SJSA1 (cell line): ENCODE data around the gene ACP2. TPM values are rescaled to one million over a fixed set of nuclear protein-coding genes. Genes with fewer than 3 reads are reported as not detected.

Experiments
- DNase-seq, 2 experiments: peaks; one replicate each; pipeline ENCODE4 v3.0.0-alpha.2; 2015 to 2020; ENCODE audit warnings: low spot score in 2 of 2, low read depth in 1 of 2
- H3K27ac ChIP-seq: fragments of 250-450 bp; sonication (Bioruptor Pico); 2 replicates; pipeline ENCODE4 v1.5.1; 2020; ENCODE audit warnings: mild to moderate bottlenecking, moderate library complexity
- H3K27me3 ChIP-seq: fragments of 250-450 bp; sonication (Bioruptor Pico); replicated peaks from 2 replicates; pipeline ENCODE4 v1.5.1; 2020; ENCODE audit warnings: mild to moderate bottlenecking, moderate library complexity
- H3K36me3 ChIP-seq: fragments of 250-450 bp; sonication (Bioruptor Pico); 2 replicates; pipeline ENCODE4 v1.5.1; 2020; ENCODE audit warnings: mild to moderate bottlenecking
- H3K4me1 ChIP-seq: fragments of 250-450 bp; sonication (Bioruptor Pico); replicated peaks from 2 replicates; pipeline ENCODE4 v1.6.1; 2021; ENCODE audit warnings: mild to moderate bottlenecking
- H3K4me3 ChIP-seq: fragments of 250-450 bp; sonication (Bioruptor Pico); 2 replicates; pipeline ENCODE4 v1.5.1; 2020; ENCODE audit warnings: mild to moderate bottlenecking
- H3K9me3 ChIP-seq: fragments of 250-450 bp; sonication (Bioruptor Pico); replicated peaks from 2 replicates; pipeline ENCODE4 v1.5.1; 2020; ENCODE audit warnings: mild to moderate bottlenecking
- total RNA-seq: library from RNA; depleted of rRNA; stranded (reverse); fragments of >200 nt; shearing (Covaris generic); gene quantifications from 2 replicates; pipeline ENCODE4 v1.2.3, GENCODE V29; 2014

The ACP2 gene
- total RNA-seq, 1 experiment from 2014 or later, result 34.4 TPM

- no peak overlapping the region for H3K4me3 ChIP-seq
- no peak overlapping the region for H3K27ac ChIP-seq
- H3K4me1 ChIP-seq, result peaks cover 8% of the 10 kb centered on the region
- H3K36me3 ChIP-seq, result peaks cover 53% of the 10 kb centered on the region
- DNase-seq, result no peak
- H3K27me3 ChIP-seq, result no peaks in the 10 kb centered on the region
- no peaks in the 10 kb centered on the region for H3K9me3 ChIP-seq
Observed at GRCh38 chr11:47274495-47275235, 26.1 kb upstream of the ACP2 start.

DNA sequence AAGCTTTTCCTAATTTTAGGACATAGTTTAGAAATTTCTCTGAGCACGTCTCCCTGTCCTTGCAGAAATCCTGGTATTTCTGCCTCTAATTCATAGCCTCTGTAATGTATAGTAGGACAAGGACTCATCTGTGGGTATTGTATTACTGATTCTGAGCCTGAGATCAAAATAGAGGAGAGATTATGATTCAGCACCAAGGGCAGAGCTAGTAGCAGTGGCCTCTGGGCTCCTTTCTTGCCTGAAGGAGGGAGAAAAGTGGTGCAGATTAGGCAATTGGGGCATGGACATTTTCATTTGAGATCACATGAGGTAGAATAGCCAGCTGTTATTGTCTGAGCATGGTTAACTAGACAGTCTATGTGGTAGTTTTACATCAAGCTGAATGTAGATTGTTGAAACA lies 24.1 kb upstream of the ACP2 start:
- H3K27ac ChIP-seq, result no peak overlapping the region
- DNase-seq, result no peak
- peaks cover 34% of the 10 kb centered on the region for H3K36me3 ChIP-seq

GRCh38 chr11:47271961-47272661 lies 23.5 kb upstream of the ACP2 start:
- Histone ChIP-seq H3K27ac (no peak overlapping the region), H3K27me3 (no peaks in the 10 kb centered on the region), H3K4me3 (no peak overlapping the region), H3K4me1 (peaks cover 22% of the 10 kb centered on the region), H3K36me3 (peaks cover 28% of the 10 kb centered on the region), H3K9me3 (no peaks in the 10 kb centered on the region)
- no peak for DNase-seq

More for the DNA sequence above, 24.1 kb upstream of the ACP2 start:
- peaks cover 22% of the 10 kb centered on the region for H3K4me1 ChIP-seq
- H3K9me3 ChIP-seq, result no peaks in the 10 kb centered on the region
- H3K27me3 ChIP-seq, result no peaks in the 10 kb centered on the region
- H3K4me3 ChIP-seq, result no peak overlapping the region

DNA sequence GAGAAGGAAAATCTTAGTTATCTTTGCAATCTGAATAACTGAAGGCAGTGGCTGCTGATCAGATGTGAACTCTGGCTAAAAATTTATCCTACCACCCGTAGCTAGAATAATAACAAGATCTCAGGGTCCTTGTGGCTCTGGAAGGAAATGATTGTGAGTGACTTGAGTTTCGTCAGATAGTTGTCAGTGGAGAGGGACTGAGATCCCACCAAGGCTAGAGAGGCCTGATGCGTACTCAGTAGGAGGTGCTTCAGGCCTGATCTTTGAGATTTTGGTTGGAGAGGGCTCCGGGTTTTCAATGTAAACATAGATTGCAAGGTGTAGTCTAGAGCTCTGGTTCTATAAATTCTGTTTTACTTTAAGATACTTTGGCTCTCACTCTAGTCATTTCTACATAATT lies 22.7 kb upstream of the ACP2 start:
- Histone ChIP-seq H3K4me3 (no peak overlapping the region), H3K9me3 (no peaks in the 10 kb centered on the region), H3K27ac (no peak overlapping the region), H3K36me3 (peaks cover 20% of the 10 kb centered on the region), H3K4me1 (peaks cover 22% of the 10 kb centered on the region), H3K27me3 (no peaks in the 10 kb centered on the region)
- no peak for DNase-seq

DNA sequence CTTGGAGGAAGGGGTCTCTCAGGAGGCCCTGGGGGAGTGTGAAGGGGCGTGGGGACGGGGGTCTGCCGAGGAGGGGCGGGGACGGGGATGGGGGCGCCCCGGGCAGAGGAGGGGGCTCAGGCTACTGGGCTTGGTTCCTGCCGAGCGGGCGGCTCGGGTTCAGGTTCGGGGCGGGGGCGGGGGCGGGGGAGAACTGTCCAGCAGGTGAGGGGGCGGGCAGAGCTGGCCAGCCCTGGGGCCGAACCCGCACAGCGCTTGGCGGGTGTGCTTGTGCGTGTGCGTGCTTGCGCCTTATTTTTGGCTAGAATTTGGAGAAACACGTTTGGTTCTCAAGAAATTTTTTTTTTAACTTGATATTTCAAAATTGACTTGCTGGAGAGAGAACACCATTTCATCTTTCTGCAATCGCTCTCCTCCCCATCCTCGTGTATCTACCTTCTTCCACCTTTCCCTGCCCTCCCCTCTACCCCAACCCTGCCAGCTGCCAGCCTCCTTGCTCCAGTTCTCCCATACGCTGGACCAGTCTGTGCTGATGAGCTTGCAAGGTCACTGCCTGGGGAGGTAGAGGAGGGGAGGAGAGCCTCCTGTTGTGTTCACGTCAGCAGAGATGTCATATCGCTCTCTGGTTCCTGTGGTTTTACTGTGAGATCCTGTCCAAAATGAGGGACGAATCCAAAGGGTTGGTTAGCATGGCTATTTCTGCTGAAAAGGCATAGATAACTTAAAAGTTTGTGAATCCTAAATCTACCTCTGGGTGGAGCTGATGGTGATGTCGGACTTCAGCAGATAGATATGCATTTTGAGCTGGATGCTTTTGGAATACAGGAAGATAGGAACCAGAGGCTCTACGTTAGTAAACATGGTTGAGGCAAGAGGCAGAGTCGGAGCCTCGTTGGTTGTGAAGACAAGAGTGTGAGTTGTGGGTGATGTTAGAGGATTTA lies 22.0 kb upstream of the ACP2 start:
- H3K27ac ChIP-seq, result peak overlapping the region; percentile 89
- no peaks in the 10 kb centered on the region for H3K9me3 ChIP-seq
- H3K4me1 ChIP-seq, result peaks cover 28% of the 10 kb centered on the region
- peak in 1 of 2 experiments; percentile 46 for DNase-seq
- peak overlapping the region; percentile 62 for H3K4me3 ChIP-seq
- H3K27me3 ChIP-seq, result no peaks in the 10 kb centered on the region
- H3K36me3 ChIP-seq, result peaks cover 13% of the 10 kb centered on the region

- H3K4me3 ChIP-seq, result peak within 1 kb of the TSS; percentile 62
- no peaks in the 10 kb centered on the region for H3K9me3 ChIP-seq
- peak within 1 kb of the TSS; percentile 89 for H3K27ac ChIP-seq
- peaks cover 6% of the 10 kb centered on the region for H3K36me3 ChIP-seq
- DNase-seq, result peak; percentile 82 to 84
- H3K4me1 ChIP-seq, result peaks cover 36% of the 10 kb centered on the region
- H3K27me3 ChIP-seq, result no peaks in the 10 kb centered on the region
Observed at GRCh38 chr11:47269829-47270305, 21.3 kb upstream of the ACP2 start, which contains the start of gene MADD. Gene MADD, plus strand, starts transcription at chr11:47270133.

- peak overlapping the region; percentile 62 for H3K4me3 ChIP-seq
- H3K4me1 ChIP-seq, result peaks cover 42% of the 10 kb centered on the region
- H3K36me3 ChIP-seq, result no peaks in the 10 kb centered on the region
- H3K27me3 ChIP-seq, result no peaks in the 10 kb centered on the region
- H3K27ac ChIP-seq, result peak overlapping the region; percentile 89
- H3K9me3 ChIP-seq, result no peaks in the 10 kb centered on the region
- peak; percentile 91 to 93 for DNase-seq
Observed at GRCh38 chr11:47269002-47269828, 20.6 kb upstream of the ACP2 start.

- H3K4me3 ChIP-seq, result no peak overlapping the region
- peak overlapping the region; percentile 89 for H3K27ac ChIP-seq
- no peaks in the 10 kb centered on the region for H3K27me3 ChIP-seq
- H3K36me3 ChIP-seq, result peaks cover 3% of the 10 kb centered on the region; the same call in 1 of the 2 replicates
- no peaks in the 10 kb centered on the region for H3K9me3 ChIP-seq
- no peak for DNase-seq
- H3K4me1 ChIP-seq, result peaks cover 49% of the 10 kb centered on the region
Observed at GRCh38 chr11:47268448-47269001, 19.9 kb upstream of the ACP2 start.

- no peaks in the 10 kb centered on the region for H3K27me3 ChIP-seq
- H3K9me3 ChIP-seq, result no peaks in the 10 kb centered on the region
- peaks cover 49% of the 10 kb centered on the region for H3K4me1 ChIP-seq
- no peak for DNase-seq
- H3K4me3 ChIP-seq, result no peak overlapping the region
- peak overlapping the region; percentile 89 for H3K27ac ChIP-seq
- H3K36me3 ChIP-seq, result peaks cover 3% of the 10 kb centered on the region; the same call in 1 of the 2 replicates
Observed at GRCh38 chr11:47267876-47268275, 19.3 kb upstream of the ACP2 start.

DNA sequence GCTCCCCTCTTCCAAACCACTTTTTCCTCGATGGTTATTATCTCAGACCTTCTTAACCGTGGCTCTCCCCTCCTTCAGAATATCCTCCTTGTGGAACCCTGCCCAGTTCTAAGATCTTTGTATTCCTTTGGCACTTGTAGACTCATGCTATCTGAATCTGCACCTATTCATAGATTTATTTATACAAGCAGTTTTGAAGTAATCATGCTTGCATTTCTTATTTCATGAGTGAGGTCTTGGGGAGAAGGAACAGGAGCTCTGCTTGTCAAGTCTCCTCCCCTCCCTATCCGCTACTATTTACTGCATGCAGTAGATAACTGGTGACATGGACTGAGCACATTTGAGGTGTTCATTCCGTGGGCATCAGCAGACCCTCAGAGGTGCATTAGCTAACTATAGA lies 15.9 kb upstream of the ACP2 start:
- Histone ChIP-seq H3K9me3 (no peaks in the 10 kb centered on the region), H3K4me1 (peaks cover 42% of the 10 kb centered on the region), H3K27me3 (no peaks in the 10 kb centered on the region), H3K36me3 (peaks cover 3% of the 10 kb centered on the region; the same call in 1 of the 2 replicates), H3K4me3 (no peak overlapping the region), H3K27ac (peak overlapping the region; percentile 78)
- peak in 1 of 2 experiments; percentile 72 for DNase-seq

DNA sequence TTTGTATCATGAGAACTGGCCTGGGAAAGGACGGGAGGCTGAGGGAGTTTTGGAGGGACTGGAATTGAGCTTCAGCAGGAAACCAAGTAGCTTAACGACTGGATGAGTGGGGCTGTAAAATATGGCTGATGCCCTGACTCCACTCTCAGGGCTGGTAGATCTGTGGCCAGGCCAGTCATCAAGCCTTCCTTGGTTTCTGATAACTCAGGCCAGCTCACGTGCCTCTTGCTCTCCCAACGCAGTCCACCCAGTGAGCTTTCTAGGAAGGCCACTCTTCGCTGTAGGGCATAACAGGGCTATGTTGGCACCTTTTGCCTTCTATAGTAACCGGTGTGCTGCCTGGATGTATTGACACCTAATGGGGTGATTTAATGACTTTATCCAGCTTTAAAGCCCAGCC lies 15.5 kb upstream of the ACP2 start:
- Histone ChIP-seq H3K27me3 (no peaks in the 10 kb centered on the region), H3K36me3 (peaks cover 3% of the 10 kb centered on the region; the same call in 1 of the 2 replicates), H3K27ac (peak overlapping the region; percentile 78), H3K9me3 (no peaks in the 10 kb centered on the region), H3K4me3 (no peak overlapping the region), H3K4me1 (peaks cover 39% of the 10 kb centered on the region)
- DNase-seq, result no peak

GRCh38 chr11:47261291-47261800 lies 12.7 kb upstream of the ACP2 start:
- no peaks in the 10 kb centered on the region for H3K27me3 ChIP-seq
- peaks cover 35% of the 10 kb centered on the region for H3K4me1 ChIP-seq
- no peak overlapping the region for H3K4me3 ChIP-seq
- no peak for DNase-seq
- no peaks in the 10 kb centered on the region for H3K9me3 ChIP-seq
- no peak overlapping the region for H3K27ac ChIP-seq
- H3K36me3 ChIP-seq, result peaks cover 3% of the 10 kb centered on the region; the same call in 1 of the 2 replicates
